ENCODE data around the gene ENO4. TPM values are rescaled to one million over a fixed set of nuclear protein-coding genes. Genes with fewer than 3 reads are reported as not detected.

Gene ENO4
- total RNA-seq, 1 donor from 2014 or later: not detected

GRCh38 chr10:116915340-116915739 is 66.0 kb downstream of the ENO4 start:
- Histone ChIP-seq H3K4me1 (no peaks in the 10 kb centered on the region), H3K27me3 (no peaks in the 10 kb centered on the region), H3K36me3 (peaks cover 0 to 14% of the 10 kb centered on the region in 2 donors), H3K27ac (no peak overlapping the region), H3K9me3 (no peaks in the 10 kb centered on the region), H3K4me3 (no peak overlapping the region)
- no peak for DNase-seq (ENCODE audit: low spot score in 2 of 2)
- no peak for TF ChIP-seq CTCF (IDR thresholded peaks at IDR 0.05)
- intact Hi-C loops (cut with DNase I): no loop called here

DNA sequence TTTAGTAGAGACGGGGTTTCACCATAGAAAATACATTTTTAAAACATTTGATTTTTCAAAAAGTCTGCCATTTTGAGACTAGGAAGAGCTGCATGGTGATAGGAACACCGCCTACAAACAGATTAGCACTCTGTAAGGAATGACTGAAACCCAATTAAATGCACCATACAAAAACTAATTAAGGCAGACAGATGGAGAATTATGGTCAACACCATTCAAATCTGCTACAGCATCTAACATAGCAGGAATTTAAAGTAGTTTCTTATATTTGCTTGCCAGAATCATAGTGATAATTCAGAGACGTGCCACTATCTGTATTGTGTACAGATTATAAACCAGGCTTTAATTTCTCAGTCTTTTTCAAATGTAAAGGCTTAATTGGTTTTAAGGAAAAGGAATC is 68.2 kb downstream of the ENO4 start:
- intact Hi-C loops (cut with DNase I): no loop called here

GRCh38 chr10:116918583-116918982 is 69.3 kb downstream of the ENO4 start:
- Histone ChIP-seq H3K36me3 (peaks cover 0 to 14% of the 10 kb centered on the region in 2 donors), H3K4me1 (no peaks in the 10 kb centered on the region), H3K27me3 (no peaks in the 10 kb centered on the region), H3K4me3 (no peak overlapping the region), H3K9me3 (no peaks in the 10 kb centered on the region), H3K27ac (no peak overlapping the region)
- intact Hi-C loops (cut with DNase I): no loop called here
- no peak for DNase-seq (ENCODE audit: low spot score in 2 of 2)
- no peak for TF ChIP-seq CTCF (IDR thresholded peaks at IDR 0.05)

More for the DNA sequence above, 68.2 kb downstream of the ENO4 start:
- Histone ChIP-seq H3K36me3 (peaks cover 0 to 14% of the 10 kb centered on the region in 2 donors), H3K4me3 (no peak overlapping the region), H3K9me3 (no peaks in the 10 kb centered on the region), H3K4me1 (no peaks in the 10 kb centered on the region), H3K27ac (no peak overlapping the region), H3K27me3 (no peaks in the 10 kb centered on the region)
- no peak for TF ChIP-seq CTCF (IDR thresholded peaks at IDR 0.05)
- no peak for DNase-seq (ENCODE audit: low spot score in 2 of 2)

DNA sequence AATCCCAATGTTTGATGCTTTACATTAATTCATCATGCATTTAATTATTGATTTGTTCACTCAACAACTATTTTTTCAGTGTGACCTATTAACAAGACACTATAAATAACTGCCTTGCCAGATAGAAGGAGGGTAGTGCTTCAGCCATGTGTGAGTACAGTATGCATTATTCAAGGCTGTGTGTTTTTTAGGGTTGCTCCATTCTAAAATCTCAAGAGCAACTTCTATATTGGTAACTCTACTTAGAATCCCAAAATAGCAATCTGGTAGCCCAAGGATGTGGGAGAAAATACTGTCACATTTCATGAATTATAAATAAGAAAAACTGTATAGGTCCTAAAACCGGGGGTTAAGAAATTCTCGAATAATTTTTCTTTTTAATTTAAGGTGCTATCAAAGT is 69.9 kb downstream of the ENO4 start:
- no peak for TF ChIP-seq CTCF (IDR thresholded peaks at IDR 0.05)
- no peak overlapping the region for H3K27ac ChIP-seq
- no peaks in the 10 kb centered on the region for H3K27me3 ChIP-seq
- H3K36me3 ChIP-seq: peaks cover 0 to 10% of the 10 kb centered on the region in 2 donors
- H3K9me3 ChIP-seq: no peaks in the 10 kb centered on the region
- H3K4me1 ChIP-seq: no peaks in the 10 kb centered on the region
- intact Hi-C loops (cut with DNase I): no loop called here
- no peak for DNase-seq (ENCODE audit: low spot score in 2 of 2)
- H3K4me3 ChIP-seq: no peak overlapping the region

GRCh38 chr10:116919706-116920105 is 70.4 kb downstream of the ENO4 start:
- DNase-seq (ENCODE audit: low spot score in 2 of 2): no peak
- H3K27me3 ChIP-seq: no peaks in the 10 kb centered on the region
- H3K4me3 ChIP-seq: no peak overlapping the region
- no peak overlapping the region for H3K27ac ChIP-seq
- H3K4me1 ChIP-seq: no peaks in the 10 kb centered on the region
- H3K36me3 ChIP-seq: peaks cover 0 to 5% of the 10 kb centered on the region in 2 donors
- H3K9me3 ChIP-seq: no peaks in the 10 kb centered on the region
- intact Hi-C loops (cut with DNase I): no loop called here
- no peak for TF ChIP-seq CTCF (IDR thresholded peaks at IDR 0.05)

- TF ChIP-seq CTCF (IDR thresholded peaks at IDR 0.05): no peak
- Histone ChIP-seq H3K4me3 (no peak overlapping the region), H3K36me3 (peaks cover 0 to under 1% of the 10 kb centered on the region in 2 donors), H3K27me3 (no peaks in the 10 kb centered on the region), H3K4me1 (no peaks in the 10 kb centered on the region), H3K9me3 (no peaks in the 10 kb centered on the region), H3K27ac (no peak overlapping the region)
- DNase-seq (ENCODE audit: low spot score in 2 of 2): no peak
- intact Hi-C loops (cut with DNase I): no loop called here
Observed at GRCh38 chr10:116925056-116925455, 75.8 kb downstream of the ENO4 start.
